Thoracic aorta (tissue), 2 donors: ENCODE data around the gene CALHM3. TPM values are rescaled to one million over a fixed set of nuclear protein-coding genes. Genes with fewer than 3 reads are reported as not detected.

ENCODE experiments used
- ATAC-seq: fragments of 150-250 bp; one replicate; pipeline ENCODE4 v1.8.0; 2017; ENCODE audit warnings: low read depth; ENCODE audit not compliant: insufficient number of reproducible peaks, low FRiP score
- DNase-seq: peaks from one replicate; pipeline ENCODE4 v3.0.0-alpha.2; 2020; ENCODE audit warnings: low spot score
- H3K27ac ChIP-seq, 2 donors: fragments of 200-600 bp; sonication (generic); 1 replicate in 1 of 2; 2 replicates in 1 of 2; pipeline ENCODE4 v1.5.1; 2016; ENCODE audit warnings: mild to moderate bottlenecking in 2 of 2, moderate library complexity in 2 of 2
- H3K27me3 ChIP-seq: fragments of 200-600 bp; sonication (generic); replicated peaks from 2 replicates; pipeline ENCODE4 v1.6.0; 2016; ENCODE audit warnings: mild to moderate bottlenecking; ENCODE audit not compliant: insufficient read depth
- H3K36me3 ChIP-seq: fragments of 200-600 bp; sonication (generic); one replicate; pipeline ENCODE4 v1.5.1; 2016
- H3K4me1 ChIP-seq, 2 donors: fragments of 200-600 bp; sonication (generic); 1 replicate in 1 of 2; 2 replicates in 1 of 2; pipeline versions ENCODE4 v1.5.1 to v1.6.0; 2016; ENCODE audit warnings: low read depth in 2 of 2, mild to moderate bottlenecking in 1 of 2; ENCODE audit not compliant: control insufficient read depth in 1 of 2
- H3K4me3 ChIP-seq: fragments of 200-600 bp; sonication (generic); 2 replicates; pipeline ENCODE4 v1.5.1; 2016; ENCODE audit warnings: mild to moderate bottlenecking
- H3K9me3 ChIP-seq: fragments of 200-600 bp; sonication (generic); 2 replicates; pipeline ENCODE4 v1.5.1; 2016
- CTCF ChIP-seq: fragments of 200-600 bp; sonication (generic); IDR thresholded peaks from one replicate; pipeline ENCODE4 v1.5.1; 2019; ENCODE audit warnings: antibody characterized with exemption
- total RNA-seq, 2 donors: library from RNA; depleted of rRNA; stranded (reverse); fragments of >200 nt; gene quantifications; one replicate each; pipeline versions ENCODE4 v1.1.0 to v1.2.3, GENCODE V29; 2016

Gene CALHM3
- total RNA-seq, 2 donors from 2014 or later, result not detected

GRCh38 chr10:103445767-103446567 lies 33.1 kb downstream of the CALHM3 start:
- peak overlapping the region; percentile 87 to 96 for H3K27ac ChIP-seq
- ATAC-seq (peak; percentile 89), DNase-seq (peak; percentile 73)
- H3K9me3 ChIP-seq, result no peaks in the 10 kb centered on the region
- H3K4me1 ChIP-seq, result peaks cover 65 to 75% of the 10 kb centered on the region in 2 donors
- H3K27me3 ChIP-seq, result no peaks in the 10 kb centered on the region
- H3K36me3 ChIP-seq, result peaks cover 52% of the 10 kb centered on the region
- no peak overlapping the region for H3K4me3 ChIP-seq
- no peak for TF ChIP-seq CTCF

GRCh38 chr10:103445366-103445765 lies 33.7 kb downstream of the CALHM3 start:
- Histone ChIP-seq H3K9me3 (no peaks in the 10 kb centered on the region), H3K4me3 (no peak overlapping the region), H3K4me1 (peaks cover 61 to 71% of the 10 kb centered on the region in 2 donors), H3K27ac (peak overlapping the region; percentile 87 to 96), H3K36me3 (peaks cover 57% of the 10 kb centered on the region), H3K27me3 (no peaks in the 10 kb centered on the region)
- ATAC-seq (no peak), DNase-seq (no peak)
- no peak for TF ChIP-seq CTCF

GRCh38 chr10:103444478-103444877 lies 34.6 kb downstream of the CALHM3 start:
- Histone ChIP-seq H3K27me3 (no peaks in the 10 kb centered on the region), H3K9me3 (no peaks in the 10 kb centered on the region), H3K4me3 (no peak overlapping the region), H3K27ac (peak overlapping the region; percentile 87 to 96), H3K36me3 (peaks cover 59% of the 10 kb centered on the region), H3K4me1 (peaks cover 53 to 62% of the 10 kb centered on the region in 2 donors)
- no peak for DNase-seq
- no peak for TF ChIP-seq CTCF
- ATAC-seq, result no peak

GRCh38 chr10:103443475-103444185 lies 35.4 kb downstream of the CALHM3 start:
- Histone ChIP-seq H3K27ac (no peak overlapping the region), H3K4me1 (peaks cover 45 to 54% of the 10 kb centered on the region in 2 donors), H3K9me3 (no peaks in the 10 kb centered on the region), H3K4me3 (no peak overlapping the region), H3K36me3 (peaks cover 55% of the 10 kb centered on the region), H3K27me3 (no peaks in the 10 kb centered on the region)
- no peak for DNase-seq
- ATAC-seq, result no peak
- no peak for TF ChIP-seq CTCF

- H3K4me1 ChIP-seq, result peaks cover 30 to 38% of the 10 kb centered on the region in 2 donors
- peaks cover 52% of the 10 kb centered on the region for H3K36me3 ChIP-seq
- DNase-seq (no peak), ATAC-seq (no peak)
- peak overlapping the region in 1 of 2 donors; percentile 48 for H3K27ac ChIP-seq
- no peak for TF ChIP-seq CTCF
- no peaks in the 10 kb centered on the region for H3K27me3 ChIP-seq
- no peaks in the 10 kb centered on the region for H3K9me3 ChIP-seq
- H3K4me3 ChIP-seq, result no peak overlapping the region
Measured at GRCh38 chr10:103442031-103442461, 37.0 kb downstream of the CALHM3 start.
